GM18520 (cell line): Measurements from ENCODE around the gene HBZ.
"Not testable (repeated sequence)": the region's sequence is repeated elsewhere in the genome, so short reads cannot be mapped to it uniquely, and the experiment has no call there.

Experiments
- ATAC-seq: cut with Tn5 transposase; IDR thresholded peaks from one replicate; pipeline ENCODE4 v1.9.1; 2021; ENCODE audit not compliant: unreplicated experiment

HBZ gene

DNA sequence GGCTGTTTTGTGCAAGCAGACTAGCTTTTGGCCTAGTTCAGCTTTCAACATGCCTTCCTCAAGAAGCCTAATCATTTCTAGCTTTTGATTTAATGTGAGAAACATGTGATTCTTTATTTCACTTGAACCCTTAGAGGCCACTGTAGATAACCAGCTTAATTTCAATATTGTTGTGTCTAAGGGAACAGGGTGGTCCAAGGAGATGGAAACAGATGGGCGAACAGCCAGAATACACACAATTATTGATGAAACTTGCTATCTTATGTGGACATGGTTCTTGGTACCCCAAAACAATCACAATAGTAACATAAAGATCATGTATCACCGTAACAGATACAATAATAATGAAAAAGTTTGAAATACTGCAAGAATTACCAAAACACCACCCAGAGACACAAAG, 18.7 kb upstream of the HBZ start:
- no peak for ATAC-seq

DNA sequence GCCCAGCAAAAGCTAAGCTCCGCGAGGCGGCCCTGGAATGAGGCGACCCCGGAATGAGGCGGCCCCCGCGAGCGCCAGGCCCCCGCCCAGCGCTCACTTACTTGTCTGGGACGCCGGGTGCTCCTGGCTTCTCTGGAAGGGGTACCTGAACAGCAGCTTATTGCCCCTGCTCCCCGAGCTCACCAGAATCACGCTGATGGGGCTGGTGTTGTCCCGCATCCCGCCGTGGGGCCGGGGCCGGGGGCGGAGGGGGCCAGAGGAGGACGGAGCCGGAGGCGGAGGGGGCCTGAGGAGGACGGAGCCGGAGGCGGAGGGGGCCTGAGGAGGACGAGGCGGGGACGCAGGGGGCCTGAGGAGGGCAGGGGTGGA, 14.4 kb upstream of the HBZ start:
- ATAC-seq = no peak

DNA sequence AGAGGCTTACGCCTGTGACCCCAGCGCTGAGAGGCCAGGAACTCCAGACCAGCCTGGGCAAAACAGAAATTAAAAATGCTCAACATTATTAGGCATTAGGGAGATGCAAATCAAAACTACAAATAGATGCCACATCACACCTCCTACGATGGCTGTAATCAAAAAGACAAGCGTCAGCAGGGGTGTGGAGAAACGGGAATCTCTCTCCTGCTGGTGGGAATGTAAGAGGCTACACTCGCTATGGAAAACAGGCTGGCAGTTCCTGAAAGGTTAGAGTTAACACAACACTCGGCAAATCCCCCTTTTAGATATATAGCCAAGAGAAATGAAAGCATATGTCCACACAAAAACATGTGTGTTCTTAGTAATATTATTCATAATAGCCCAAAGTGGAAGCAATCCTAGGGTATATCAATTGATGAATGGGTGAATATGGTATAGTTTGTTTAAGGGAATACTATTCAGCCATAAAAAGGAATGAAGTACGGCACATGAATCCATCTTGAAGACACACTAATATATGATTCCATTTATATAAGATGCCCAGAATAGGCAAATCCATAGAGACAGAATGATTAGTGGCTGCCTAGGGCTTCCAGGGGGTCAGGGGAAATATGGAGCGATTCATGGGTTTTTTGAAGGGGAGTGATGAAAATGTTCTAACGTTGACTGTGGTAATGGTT, 12.1 kb upstream of the HBZ start:
- no peak for ATAC-seq

DNA sequence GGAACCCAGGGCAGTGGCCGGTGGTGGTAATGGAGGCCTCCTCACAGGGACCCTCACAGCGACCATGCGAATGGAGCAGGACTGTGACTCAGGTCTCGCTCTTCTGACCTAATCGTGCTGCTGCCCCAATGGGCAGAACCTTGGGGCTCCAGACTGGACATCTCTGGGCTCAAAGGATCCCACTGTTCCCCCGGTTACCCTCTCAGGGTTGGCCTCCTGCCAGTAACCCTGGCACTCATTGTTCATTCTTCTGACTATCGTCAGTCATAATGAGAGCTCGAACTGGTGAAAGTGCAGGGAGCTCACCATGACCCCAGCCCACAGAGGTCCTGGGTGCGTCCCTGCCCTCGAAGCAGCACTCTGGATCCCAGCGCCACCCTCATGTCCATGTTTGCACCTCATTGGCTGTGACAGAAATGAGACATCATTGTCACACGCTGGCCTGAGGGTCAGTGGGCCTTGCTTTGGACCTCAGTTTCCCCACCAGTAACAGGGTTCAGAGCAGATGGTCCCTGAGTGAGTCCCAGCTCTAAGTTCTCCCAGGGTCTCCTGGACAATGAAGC, 10.0 kb upstream of the HBZ start:
- no peak for ATAC-seq

DNA sequence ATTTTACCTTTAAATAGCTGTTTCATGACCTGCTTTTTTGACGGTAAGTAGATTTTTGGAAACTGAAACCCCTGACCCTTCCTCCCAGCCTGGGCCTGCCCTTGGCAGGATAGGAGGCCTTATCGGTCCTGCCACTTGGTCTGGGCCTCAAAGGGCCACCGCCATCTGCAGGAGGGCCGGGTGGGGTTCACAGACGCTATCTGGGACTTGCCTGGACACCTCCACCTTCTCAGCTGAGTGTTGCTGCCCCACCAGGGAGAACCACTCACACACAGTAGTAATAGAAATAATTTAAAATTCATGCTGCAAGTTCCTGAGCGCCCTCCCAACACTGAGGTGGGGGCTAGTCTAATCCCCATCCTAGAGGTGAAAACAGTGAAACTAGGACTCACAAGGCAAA, 9.4 kb upstream of the HBZ start:
- no peak for ATAC-seq

GRCh38 chr16:143456-143855, 9.0 kb upstream of the HBZ start:
- ATAC-seq = no peak

GRCh38 chr16:144797-145252, 7.6 kb upstream of the HBZ start:
- no peak for ATAC-seq

DNA sequence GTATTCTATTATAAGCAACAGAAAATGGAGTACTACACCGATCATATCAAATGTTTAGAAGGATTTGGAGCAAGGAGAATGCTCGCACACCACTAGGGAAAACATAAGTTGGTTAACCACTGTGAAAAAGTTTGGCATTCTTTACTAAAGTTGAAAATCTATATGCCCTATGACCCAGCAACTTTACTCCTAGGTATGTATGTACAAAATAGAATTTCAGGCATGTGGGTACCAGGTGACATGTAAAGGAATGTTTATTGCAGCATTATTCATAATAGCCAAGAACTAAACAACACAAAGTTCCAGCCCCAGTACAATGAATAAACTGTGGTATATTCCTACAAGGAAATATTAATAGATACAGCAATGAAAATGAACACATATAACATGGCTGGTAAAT, 5.8 kb upstream of the HBZ start:
- no peak for ATAC-seq

- no peak for ATAC-seq
Measured at GRCh38 chr16:149024-149660, 3.3 kb upstream of the HBZ start.

- not testable (repeated sequence) for ATAC-seq
Measured at GRCh38 chr16:153129-153521, 681 bp downstream of the HBZ start.

DNA sequence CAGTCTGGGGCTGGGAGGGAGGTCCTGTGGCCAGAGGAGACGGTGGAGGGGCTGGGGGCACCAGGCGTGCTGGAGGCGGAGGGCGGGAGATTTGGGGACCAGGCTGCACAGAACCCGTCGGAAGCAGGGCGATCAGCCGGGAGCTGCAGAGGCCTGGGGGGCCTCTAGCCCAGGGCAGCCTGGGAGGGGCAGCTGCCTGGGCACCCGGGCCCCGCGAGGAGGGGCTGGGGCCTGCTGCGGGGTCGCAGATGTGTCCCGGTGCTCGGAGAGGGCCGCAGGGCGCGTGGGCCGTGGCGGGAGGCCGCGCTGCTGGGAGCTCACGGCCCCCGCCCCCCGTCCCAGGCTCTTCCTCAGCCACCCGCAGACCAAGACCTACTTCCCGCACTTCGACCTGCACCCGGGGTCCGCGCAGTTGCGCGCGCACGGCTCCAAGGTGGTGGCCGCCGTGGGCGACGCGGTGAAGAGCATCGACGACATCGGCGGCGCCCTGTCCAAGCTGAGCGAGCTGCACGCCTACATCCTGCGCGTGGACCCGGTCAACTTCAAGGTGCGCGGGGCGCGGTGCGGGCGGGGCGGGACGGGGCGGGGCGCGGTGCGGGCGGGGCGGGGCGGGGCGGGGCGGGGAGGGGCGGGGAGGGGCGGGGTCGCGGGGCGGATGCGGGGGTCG, 1.2 kb downstream of the HBZ start:
- ATAC-seq = not testable (repeated sequence)

GRCh38 chr16:154217-155030, 2.0 kb downstream of the HBZ start:
- ATAC-seq = no peak

- no peak for ATAC-seq
Measured at GRCh38 chr16:155031-155398, 2.6 kb downstream of the HBZ start.

- no peak for ATAC-seq
Measured at GRCh38 chr16:159136-159849, 6.8 kb downstream of the HBZ start.

GRCh38 chr16:160242-160641, 7.8 kb downstream of the HBZ start:
- not testable (repeated sequence) for ATAC-seq

- ATAC-seq = no peak
Measured at GRCh38 chr16:160691-161190, 8.3 kb downstream of the HBZ start.

GRCh38 chr16:162271-162991, 10.0 kb downstream of the HBZ start:
- ATAC-seq = no peak

DNA sequence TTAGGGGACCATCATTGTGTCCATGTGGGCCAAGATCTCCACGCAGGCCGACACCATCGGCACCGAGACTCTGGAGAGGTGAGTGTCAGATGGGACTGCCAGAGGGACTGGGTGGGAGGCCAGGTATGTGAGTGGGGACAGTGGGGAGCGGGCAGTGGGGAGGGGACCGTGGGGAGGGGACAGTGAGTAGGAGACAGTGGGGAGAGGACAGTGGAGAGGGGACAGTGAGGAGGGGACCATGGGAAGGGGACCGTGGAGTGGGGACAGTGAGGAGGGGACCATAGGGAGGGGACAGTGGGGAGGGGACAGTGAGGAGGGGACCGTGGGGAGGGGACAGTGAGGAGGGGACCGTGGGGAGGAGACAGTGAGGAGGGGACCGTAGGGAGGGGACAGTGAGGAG, 10.7 kb downstream of the HBZ start:
- ATAC-seq = not testable (repeated sequence)

DNA sequence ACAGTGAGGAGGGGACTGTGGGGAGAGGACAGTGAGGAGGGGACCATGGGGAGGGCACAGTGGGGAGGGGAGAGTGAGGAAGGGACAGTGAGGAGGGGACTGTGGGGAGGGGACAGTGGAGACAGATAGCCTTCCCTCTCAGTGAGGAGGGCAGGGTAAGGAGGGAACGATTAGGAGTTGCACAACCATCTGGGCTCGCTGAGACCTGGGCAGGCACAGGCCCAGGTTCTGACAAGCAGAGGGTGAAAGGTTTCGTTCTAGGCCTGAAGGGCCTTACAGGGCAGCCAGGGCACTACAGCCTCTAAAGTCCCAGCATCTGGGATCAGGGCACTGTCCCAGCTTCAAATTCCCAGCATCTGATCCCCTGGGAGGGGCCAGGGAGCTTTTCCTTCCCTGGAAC, 11.3 kb downstream of the HBZ start:
- ATAC-seq = not testable (repeated sequence)
